H9 (cell line): Measurements from ENCODE around the gene MAOA. TPM values are rescaled to one million over a fixed set of nuclear protein-coding genes. Genes with fewer than 3 reads are reported as not detected.

Experiments
- DNase-seq: peaks from one replicate; pipeline ENCODE4 v3.0.0-alpha.2; 2017
- H2AFZ ChIP-seq: one replicate; pipeline ENCODE4 v1.6.1; 2013; ENCODE audit warnings: mild to moderate bottlenecking, low read length, control low read depth, moderate library complexity
- H2AK5ac ChIP-seq: 2 replicates; pipeline ENCODE4 v1.6.1; 2013; ENCODE audit warnings: low read length, control low read depth, mixed read lengths; ENCODE audit not compliant: insufficient read length
- H2BK120ac ChIP-seq: one replicate; pipeline ENCODE4 v1.6.1; 2013; ENCODE audit warnings: low read depth, mild to moderate bottlenecking, low read length, control low read depth, inconsistent platforms; ENCODE audit not compliant: poor library complexity, severe bottlenecking
- H2BK12ac ChIP-seq: 2 replicates; pipeline ENCODE4 v1.6.1; 2013; ENCODE audit warnings: low read length, control low read depth, mixed read lengths, low read depth; ENCODE audit not compliant: insufficient read length
- H2BK15ac ChIP-seq: 2 replicates; pipeline ENCODE4 v1.6.1; 2013; ENCODE audit warnings: low read depth, low read length, control low read depth
- H2BK20ac ChIP-seq: one replicate; pipeline ENCODE4 v1.6.1; 2013; ENCODE audit warnings: low read depth, mild to moderate bottlenecking, low read length, control low read depth, inconsistent platforms; ENCODE audit not compliant: poor library complexity, severe bottlenecking
- H2BK5ac ChIP-seq: 2 replicates; pipeline ENCODE4 v1.6.1; 2013; ENCODE audit warnings: low read length, control low read depth, mixed read lengths; ENCODE audit not compliant: insufficient read length
- H3K14ac ChIP-seq: 2 replicates; pipeline ENCODE4 v1.6.1; 2013; ENCODE audit warnings: low read length, control low read depth; ENCODE audit not compliant: insufficient read depth
- H3K18ac ChIP-seq: 2 replicates; pipeline ENCODE4 v1.6.1; 2013; ENCODE audit warnings: low read depth, mild to moderate bottlenecking, mixed read lengths, low read length, control low read depth; ENCODE audit not compliant: insufficient read length
- H3K23ac ChIP-seq: 2 replicates; pipeline ENCODE4 v1.6.1; 2013; ENCODE audit warnings: low read length, control low read depth, mixed read lengths, low read depth; ENCODE audit not compliant: insufficient read length
- H3K23me2 ChIP-seq: 2 replicates; pipeline ENCODE4 v1.6.1; 2013; ENCODE audit warnings: low read depth, mild to moderate bottlenecking, mixed read lengths, low read length, control low read depth; ENCODE audit not compliant: insufficient read length, poor library complexity, severe bottlenecking
- H3K27ac ChIP-seq: 2 replicates; pipeline ENCODE4 v1.5.1; 2013; ENCODE audit warnings: low read length, control low read depth, mixed read lengths, low read depth; ENCODE audit not compliant: insufficient read length
- H3K27me3 ChIP-seq: 2 replicates; pipeline ENCODE4 v1.6.1; 2013; ENCODE audit warnings: low read length, control low read depth, inconsistent platforms; ENCODE audit not compliant: insufficient read depth
- H3K4ac ChIP-seq: 2 replicates; pipeline ENCODE4 v1.6.1; 2013; ENCODE audit warnings: low read depth, mild to moderate bottlenecking, control low read depth, inconsistent platforms, low read length, moderate library complexity
- H3K4me1 ChIP-seq: 2 replicates; pipeline ENCODE4 v1.6.1; 2013; ENCODE audit warnings: low read length, control low read depth, inconsistent platforms; ENCODE audit not compliant: insufficient read depth
- H3K4me2 ChIP-seq: 2 replicates; pipeline ENCODE4 v1.6.1; 2013; ENCODE audit warnings: low read length, control low read depth, mixed read lengths; ENCODE audit not compliant: insufficient read length, insufficient read depth
- H3K56ac ChIP-seq: 2 replicates; pipeline ENCODE4 v1.6.1; 2013; ENCODE audit warnings: low read depth, mild to moderate bottlenecking, mixed read lengths, low read length, control low read depth; ENCODE audit not compliant: insufficient read length
- H3K79me1 ChIP-seq: 2 replicates; pipeline ENCODE4 v1.6.1; 2013; ENCODE audit warnings: low read depth, mild to moderate bottlenecking, moderate library complexity, low read length, control low read depth, inconsistent platforms; ENCODE audit not compliant: insufficient read depth, poor library complexity, severe bottlenecking
- H3K79me2 ChIP-seq: 2 replicates; pipeline ENCODE4 v1.6.1; 2013; ENCODE audit warnings: low read length, control low read depth, inconsistent platforms; ENCODE audit not compliant: insufficient read depth
- H3K9ac ChIP-seq: 2 replicates; pipeline ENCODE4 v1.6.1; 2013; ENCODE audit warnings: low read length, control low read depth, mixed read lengths; ENCODE audit not compliant: insufficient read length; ENCODE audit errors: extremely low read depth
- H3K9me3 ChIP-seq: one replicate; pipeline ENCODE4 v1.6.1; 2013; ENCODE audit warnings: low read depth, low read length, inconsistent platforms; ENCODE audit not compliant: control insufficient read depth
- H3T11ph ChIP-seq: one replicate; pipeline ENCODE4 v1.6.1; 2013; ENCODE audit warnings: mild to moderate bottlenecking, low read length, control low read depth, inconsistent platforms
- H4K20me1 ChIP-seq: one replicate; pipeline ENCODE4 v1.6.1; 2013; ENCODE audit not compliant: control insufficient read depth, insufficient read length, insufficient read depth
- H4K5ac ChIP-seq: 2 replicates; pipeline ENCODE4 v1.6.1; 2013; ENCODE audit warnings: low read depth, mild to moderate bottlenecking, mixed read lengths, low read length, control low read depth; ENCODE audit not compliant: insufficient read length
- H4K8ac ChIP-seq: replicated peaks from 2 replicates; pipeline ENCODE4 v1.6.1; 2013; ENCODE audit warnings: low read length, control low read depth, mixed read lengths, low read depth; ENCODE audit not compliant: insufficient read length
- H4K91ac ChIP-seq: 2 replicates; pipeline ENCODE4 v1.6.1; 2013; ENCODE audit warnings: low read depth, mild to moderate bottlenecking, moderate library complexity, mixed read lengths, low read length, control low read depth; ENCODE audit not compliant: insufficient read length
- H3K27ac Mint-ChIP-seq, 3 experiments: 2 replicates in 2 of 3; 3 replicates in 1 of 3; pipeline ENCODE4 v1.8.0; 2020 to 2021; ENCODE audit warnings: mixed read lengths in 3 of 3, mild to moderate bottlenecking in 1 of 3, moderate library complexity in 1 of 3
- H3K27me3 Mint-ChIP-seq: 2 replicates; pipeline ENCODE4 v1.8.0; 2021; ENCODE audit warnings: low read depth, mild to moderate bottlenecking, moderate library complexity, mixed read lengths
- H3K36me3 Mint-ChIP-seq, 3 experiments: 2 replicates in 2 of 3; 3 replicates in 1 of 3; pipeline ENCODE4 v1.8.0; 2020 to 2021; ENCODE audit warnings: low read depth in 3 of 3, mixed read lengths in 3 of 3; ENCODE audit not compliant: insufficient read depth in 1 of 3
- H3K4me1 Mint-ChIP-seq, 2 experiments: 2 replicates each; pipeline ENCODE4 v1.8.0; 2020; ENCODE audit warnings: mixed read lengths in 2 of 2
- H3K4me3 Mint-ChIP-seq, 2 experiments: 2 replicates in 1 of 2; 3 replicates in 1 of 2; pipeline ENCODE4 v1.8.0; 2020 to 2021; ENCODE audit warnings: mild to moderate bottlenecking in 2 of 2, mixed read lengths in 2 of 2, moderate library complexity in 1 of 2
- H3K9me3 Mint-ChIP-seq, 2 experiments: 2 replicates in 1 of 2; 3 replicates in 1 of 2; pipeline ENCODE4 v1.8.0; 2020; ENCODE audit warnings: mild to moderate bottlenecking in 2 of 2, mixed read lengths in 2 of 2, moderate library complexity in 1 of 2
- CTCF ChIP-seq: fragments of 200-600 bp; sonication (generic); conservative IDR thresholded peaks from 3 replicates; pipeline ENCODE4 v1.8.0; 2021; ENCODE audit warnings: antibody characterized with exemption, mild to moderate bottlenecking
- WGBS: extraction: QIAGEN DNeasy Blood & Tissue Kit; methylation state at CpG from one replicate; pipeline ENCODE4 v1.1.7; 2013; ENCODE audit warnings: missing lambda C conversion rate, low lambda C conversion rate, mixed read lengths; ENCODE audit not compliant: insufficient read length; ENCODE audit errors: extremely low coverage; 5-methylcytosine and 5-hydroxymethylcytosine counted together
- total RNA-seq: library from RNA; stranded (reverse); gene quantifications from 2 replicates; pipeline ENCODE4 v1.2.1, GENCODE V29; 2021

MAOA gene
- total RNA-seq, 1 experiment from 2014 or later, result 0.28 TPM

GRCh38 chrX:43750248-43750676, 94.2 kb downstream of the MAOA start:
- Mint-ChIP-seq H3K4me1 (no peaks in the 10 kb centered on the region), H3K27me3 (no peaks in the 10 kb centered on the region; the same call in 1 of the 2 replicates), H3K27ac (no peak overlapping the region), H3K4me3 (no peak overlapping the region), H3K9me3 (peaks cover 32 to 66% of the 10 kb centered on the region in 2 experiments), H3K36me3 (peaks cover 0 to 5% (median 0%) of the 10 kb centered on the region in 3 experiments; a peak in 2 of 7 replicates)
- Histone ChIP-seq H2AK5ac (no peak overlapping the region), H3K4ac (no peak overlapping the region), H3K23ac (no peak overlapping the region), H3K4me2 (no peak overlapping the region), H3K27ac (no peak overlapping the region), H2BK5ac (no peak overlapping the region), H2BK20ac (no peak overlapping the region), H3K27me3 (no peaks in the 10 kb centered on the region), H2BK12ac (no peak overlapping the region), H3K18ac (no peak overlapping the region), H4K20me1 (no peaks in the 10 kb centered on the region), H3K23me2 (no peaks in the 10 kb centered on the region), H2BK15ac (no peak overlapping the region), H4K8ac (no peak overlapping the region), H4K91ac (no peak overlapping the region), H2AFZ (no peak overlapping the region), H2BK120ac (no peak overlapping the region), H3K9ac (no peak overlapping the region), H3K4me1 (no peaks in the 10 kb centered on the region), H3K56ac (no peak overlapping the region), H3T11ph (no peak overlapping the region), H3K9me3 (no peaks in the 10 kb centered on the region), H4K5ac (no peak overlapping the region), H3K79me2 (no peaks in the 10 kb centered on the region), H3K79me1 (no peaks in the 10 kb centered on the region), H3K14ac (no peak overlapping the region)
- TF ChIP-seq CTCF, result peak; percentile 79
- no CpG with 5 or more reads among the region's 6 CpGs for WGBS
- DNase-seq, result peak; percentile 65
